ENCODE results near the gene STK25.

The STK25 gene

GRCh38 chr2:241501551-241501950, 6.8 kb downstream of the STK25 start:
- Mint-ChIP-seq H3K9me3 (no peaks in the 10 kb centered on the region), H3K27ac (ENCODE audit: low read depth) (no peak overlapping the region), H3K27me3 (no peaks in the 10 kb centered on the region), H3K4me3 (no peak overlapping the region), H3K36me3 (ENCODE audit: insufficient read depth) (peaks cover 5% of the 10 kb centered on the region), H3K4me1 (peaks cover 9% of the 10 kb centered on the region)
- ATAC-seq (replicated peaks; ENCODE audit: extremely low read depth, poor library complexity, severe bottlenecking): no peak
- no peak for DNase-seq (ENCODE audit: low spot score in 2 of 2)

- Mint-ChIP-seq H3K4me3 (no peak overlapping the region), H3K9me3 (no peaks in the 10 kb centered on the region), H3K27me3 (no peaks in the 10 kb centered on the region), H3K27ac (ENCODE audit: low read depth) (no peak overlapping the region), H3K4me1 (peaks cover 9% of the 10 kb centered on the region), H3K36me3 (ENCODE audit: insufficient read depth) (peaks cover 5% of the 10 kb centered on the region)
- DNase-seq (ENCODE audit: low spot score in 2 of 2) (no peak), ATAC-seq (replicated peaks; ENCODE audit: extremely low read depth, poor library complexity, severe bottlenecking) (no peak)
Measured at GRCh38 chr2:241501099-241501541, 7.3 kb downstream of the STK25 start.

GRCh38 chr2:241500431-241500975, 7.9 kb downstream of the STK25 start:
- Mint-ChIP-seq H3K36me3 (ENCODE audit: insufficient read depth) (peaks cover 5% of the 10 kb centered on the region), H3K9me3 (no peaks in the 10 kb centered on the region), H3K27ac (ENCODE audit: low read depth) (no peak overlapping the region), H3K27me3 (no peaks in the 10 kb centered on the region), H3K4me1 (peaks cover 9% of the 10 kb centered on the region), H3K4me3 (no peak overlapping the region)
- ATAC-seq (replicated peaks; ENCODE audit: extremely low read depth, poor library complexity, severe bottlenecking): no peak
- no peak for DNase-seq (ENCODE audit: low spot score in 2 of 2)

GRCh38 chr2:241500016-241500415, 8.4 kb downstream of the STK25 start:
- Mint-ChIP-seq H3K36me3 (ENCODE audit: insufficient read depth) (peaks cover 5% of the 10 kb centered on the region), H3K27me3 (no peaks in the 10 kb centered on the region), H3K4me1 (peaks cover 4% of the 10 kb centered on the region), H3K4me3 (no peak overlapping the region), H3K27ac (ENCODE audit: low read depth) (no peak overlapping the region), H3K9me3 (no peaks in the 10 kb centered on the region)
- ATAC-seq (replicated peaks; ENCODE audit: extremely low read depth, poor library complexity, severe bottlenecking) (no peak), DNase-seq (ENCODE audit: low spot score in 2 of 2) (no peak)

- H3K4me1 Mint-ChIP-seq: no peaks in the 10 kb centered on the region
- no peak for ATAC-seq (replicated peaks; ENCODE audit: extremely low read depth, poor library complexity, severe bottlenecking)
- DNase-seq (ENCODE audit: low spot score in 2 of 2): no peak
- H3K4me3 Mint-ChIP-seq: no peak overlapping the region
- no peak overlapping the region for H3K27ac Mint-ChIP-seq (ENCODE audit: low read depth)
- H3K36me3 Mint-ChIP-seq (ENCODE audit: insufficient read depth): peaks cover 8% of the 10 kb centered on the region
- H3K27me3 Mint-ChIP-seq: no peaks in the 10 kb centered on the region
- H3K9me3 Mint-ChIP-seq: no peaks in the 10 kb centered on the region
Measured at GRCh38 chr2:241499146-241499965, 9.0 kb downstream of the STK25 start.

GRCh38 chr2:241498115-241499070, 10.0 kb downstream of the STK25 start:
- no peak overlapping the region for H3K27ac Mint-ChIP-seq (ENCODE audit: low read depth)
- H3K4me3 Mint-ChIP-seq: no peak overlapping the region

GRCh38 chr2:241496904-241497877, 11.2 kb downstream of the STK25 start:
- no peaks in the 10 kb centered on the region for H3K9me3 Mint-ChIP-seq
- no peaks in the 10 kb centered on the region for H3K27me3 Mint-ChIP-seq
- H3K4me1 Mint-ChIP-seq: no peaks in the 10 kb centered on the region
- no peak overlapping the region for H3K4me3 Mint-ChIP-seq
- no peak overlapping the region for H3K27ac Mint-ChIP-seq (ENCODE audit: low read depth)
- ATAC-seq (replicated peaks; ENCODE audit: extremely low read depth, poor library complexity, severe bottlenecking) (no peak), DNase-seq (ENCODE audit: low spot score in 2 of 2) (no peak)
- H3K36me3 Mint-ChIP-seq (ENCODE audit: insufficient read depth): peaks cover 6% of the 10 kb centered on the region

More at GRCh38 chr2:241498115-241499070, 10.0 kb downstream of the STK25 start:
- Mint-ChIP-seq H3K36me3 (ENCODE audit: insufficient read depth) (peaks cover 8% of the 10 kb centered on the region), H3K27me3 (no peaks in the 10 kb centered on the region), H3K9me3 (no peaks in the 10 kb centered on the region), H3K4me1 (no peaks in the 10 kb centered on the region)
- DNase-seq (ENCODE audit: low spot score in 2 of 2) (no peak), ATAC-seq (replicated peaks; ENCODE audit: extremely low read depth, poor library complexity, severe bottlenecking) (no peak)

- no peaks in the 10 kb centered on the region for H3K4me1 Mint-ChIP-seq
- H3K4me3 Mint-ChIP-seq: no peak overlapping the region
- no peak overlapping the region for H3K27ac Mint-ChIP-seq (ENCODE audit: low read depth)
- no peaks in the 10 kb centered on the region for H3K9me3 Mint-ChIP-seq
- no peaks in the 10 kb centered on the region for H3K27me3 Mint-ChIP-seq
- peaks cover 5% of the 10 kb centered on the region for H3K36me3 Mint-ChIP-seq (ENCODE audit: insufficient read depth)
- ATAC-seq (replicated peaks; ENCODE audit: extremely low read depth, poor library complexity, severe bottlenecking) (no peak), DNase-seq (ENCODE audit: low spot score in 2 of 2) (no peak)
Measured at GRCh38 chr2:241496003-241496707, 12.2 kb downstream of the STK25 start.

- no peaks in the 10 kb centered on the region for H3K27me3 Mint-ChIP-seq
- no peaks in the 10 kb centered on the region for H3K9me3 Mint-ChIP-seq
- H3K4me1 Mint-ChIP-seq: no peaks in the 10 kb centered on the region
- no peak overlapping the region for H3K27ac Mint-ChIP-seq (ENCODE audit: low read depth)
- no peak for ATAC-seq (replicated peaks; ENCODE audit: extremely low read depth, poor library complexity, severe bottlenecking)
- DNase-seq (ENCODE audit: low spot score in 2 of 2): no peak
- peaks cover 5% of the 10 kb centered on the region for H3K36me3 Mint-ChIP-seq (ENCODE audit: insufficient read depth)
- H3K4me3 Mint-ChIP-seq: no peak overlapping the region
Measured at GRCh38 chr2:241495172-241496002, 13.0 kb downstream of the STK25 start.

GRCh38 chr2:241494311-241494908, 14.0 kb downstream of the STK25 start:
- ATAC-seq (replicated peaks; ENCODE audit: extremely low read depth, poor library complexity, severe bottlenecking) (no peak), DNase-seq (ENCODE audit: low spot score in 2 of 2) (no peak)
- Mint-ChIP-seq H3K9me3 (no peaks in the 10 kb centered on the region), H3K4me1 (no peaks in the 10 kb centered on the region), H3K4me3 (no peak overlapping the region), H3K27ac (ENCODE audit: low read depth) (no peak overlapping the region), H3K36me3 (ENCODE audit: insufficient read depth) (peaks cover 5% of the 10 kb centered on the region), H3K27me3 (no peaks in the 10 kb centered on the region)

Data from central memory CD8-positive, alpha-beta T cell (primary cell).